GM12801 (cell line): Measurements from ENCODE around the gene EDIL3.

Experiments used
- TF ChIP-seq, protein P1 (sequence below): IDR thresholded peaks from one replicate; pipeline ENCODE4 v1.5.1; 2011; ENCODE audit warnings: control low read depth; ENCODE audit not compliant: insufficient read length; ENCODE audit errors: extremely low read depth

EDIL3 gene

DNA sequence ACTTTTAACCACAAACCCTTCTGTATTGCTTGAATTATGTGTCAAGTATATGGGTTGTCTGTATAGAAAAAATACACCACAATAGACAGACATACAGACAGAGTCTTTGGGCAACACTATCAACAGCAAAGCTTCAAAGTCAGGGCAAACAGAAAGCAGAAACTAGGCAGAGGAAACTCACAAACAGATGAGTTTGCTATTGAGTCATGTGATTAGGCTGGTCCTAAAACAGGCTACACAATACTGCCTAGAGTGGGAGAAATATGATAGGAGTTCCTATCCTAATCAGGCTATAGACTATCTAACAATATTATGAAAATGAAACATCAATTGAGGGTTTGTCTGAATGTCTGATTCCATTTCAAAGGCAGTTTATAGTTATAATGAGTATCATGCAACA, 156.4 kb downstream of the EDIL3 start:
- TF ChIP-seq, protein P1, sequence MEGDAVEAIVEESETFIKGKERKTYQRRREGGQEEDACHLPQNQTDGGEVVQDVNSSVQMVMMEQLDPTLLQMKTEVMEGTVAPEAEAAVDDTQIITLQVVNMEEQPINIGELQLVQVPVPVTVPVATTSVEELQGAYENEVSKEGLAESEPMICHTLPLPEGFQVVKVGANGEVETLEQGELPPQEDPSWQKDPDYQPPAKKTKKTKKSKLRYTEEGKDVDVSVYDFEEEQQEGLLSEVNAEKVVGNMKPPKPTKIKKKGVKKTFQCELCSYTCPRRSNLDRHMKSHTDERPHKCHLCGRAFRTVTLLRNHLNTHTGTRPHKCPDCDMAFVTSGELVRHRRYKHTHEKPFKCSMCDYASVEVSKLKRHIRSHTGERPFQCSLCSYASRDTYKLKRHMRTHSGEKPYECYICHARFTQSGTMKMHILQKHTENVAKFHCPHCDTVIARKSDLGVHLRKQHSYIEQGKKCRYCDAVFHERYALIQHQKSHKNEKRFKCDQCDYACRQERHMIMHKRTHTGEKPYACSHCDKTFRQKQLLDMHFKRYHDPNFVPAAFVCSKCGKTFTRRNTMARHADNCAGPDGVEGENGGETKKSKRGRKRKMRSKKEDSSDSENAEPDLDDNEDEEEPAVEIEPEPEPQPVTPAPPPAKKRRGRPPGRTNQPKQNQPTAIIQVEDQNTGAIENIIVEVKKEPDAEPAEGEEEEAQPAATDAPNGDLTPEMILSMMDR = no peak

DNA sequence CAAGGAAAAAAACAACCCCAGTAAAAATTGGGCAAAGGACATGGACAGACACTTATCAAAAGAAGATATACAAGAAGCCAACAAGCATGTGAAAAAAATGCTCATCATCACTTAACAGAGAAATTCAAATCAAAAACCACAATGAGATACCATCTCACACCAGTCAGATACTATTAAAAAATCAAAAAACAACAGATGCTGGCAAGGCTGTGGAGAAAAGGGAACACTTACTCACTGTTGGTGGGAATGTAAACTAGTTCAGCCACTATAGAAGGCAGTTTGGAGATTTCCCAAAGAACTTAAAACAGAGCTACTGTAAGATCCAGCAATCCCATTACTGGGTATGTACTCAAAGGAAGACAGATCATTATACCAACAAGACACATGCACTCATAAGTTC, 157.4 kb downstream of the EDIL3 start:
- TF ChIP-seq, protein P1 = no peak

DNA sequence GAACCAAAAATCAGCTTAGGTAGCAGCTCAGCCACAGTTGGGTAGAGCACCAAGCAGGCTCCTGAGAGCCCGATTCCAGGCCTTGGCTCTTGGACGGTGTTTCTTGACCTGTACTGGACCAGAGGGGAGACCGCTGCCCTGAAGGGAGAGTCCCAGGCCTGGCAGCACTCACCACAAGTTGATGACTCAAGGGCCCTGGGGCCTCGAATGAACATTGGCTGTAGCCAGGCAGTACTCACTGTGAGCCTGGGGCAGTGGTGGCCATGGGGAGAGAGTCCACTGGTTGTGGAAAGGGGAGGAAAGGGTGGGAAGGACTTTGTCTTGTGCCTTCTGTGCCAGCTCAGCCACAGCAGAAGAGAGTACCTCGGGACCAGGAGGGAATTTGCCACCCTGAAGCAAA, 166.1 kb downstream of the EDIL3 start:
- TF ChIP-seq, protein P1 = no peak

DNA sequence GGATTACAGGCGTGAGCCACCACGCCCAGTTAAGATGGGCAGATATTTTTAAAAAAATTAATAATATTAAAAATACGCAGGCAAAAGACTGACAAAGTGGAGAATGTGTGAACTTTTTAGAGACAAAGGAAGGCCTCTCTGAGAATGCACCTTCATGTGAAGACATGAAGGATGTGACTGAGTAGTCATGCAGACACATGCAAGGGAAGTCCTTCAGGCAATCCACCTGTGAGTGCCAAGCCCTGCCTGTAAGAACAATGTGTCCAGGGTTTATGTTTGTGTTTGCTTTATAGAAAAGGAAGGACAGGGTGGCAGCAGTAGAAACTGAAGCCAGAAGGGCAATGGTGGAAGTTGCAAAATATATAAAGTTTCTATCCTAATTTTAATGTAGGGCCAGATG, 169.2 kb downstream of the EDIL3 start:
- TF ChIP-seq, protein P1 = no peak

DNA sequence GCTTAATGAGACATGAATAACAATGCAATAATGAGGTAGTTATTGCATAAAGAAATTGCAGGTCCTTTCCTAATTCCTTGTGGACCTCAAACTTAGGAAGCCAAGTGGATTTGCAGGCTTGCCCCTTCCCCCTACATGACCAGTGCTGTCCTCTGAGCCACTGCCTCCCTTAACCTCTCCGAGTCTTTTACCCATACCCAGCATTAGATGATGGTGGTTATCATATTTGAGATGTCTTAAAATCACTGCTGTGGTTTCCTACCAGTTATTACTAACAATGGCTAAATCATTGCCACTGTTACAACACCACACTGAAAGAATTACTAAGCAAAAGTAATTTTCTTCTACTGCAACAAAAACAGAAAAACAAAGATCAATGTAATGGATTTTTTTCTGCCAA, 170.8 kb downstream of the EDIL3 start:
- TF ChIP-seq, protein P1 = no peak

DNA sequence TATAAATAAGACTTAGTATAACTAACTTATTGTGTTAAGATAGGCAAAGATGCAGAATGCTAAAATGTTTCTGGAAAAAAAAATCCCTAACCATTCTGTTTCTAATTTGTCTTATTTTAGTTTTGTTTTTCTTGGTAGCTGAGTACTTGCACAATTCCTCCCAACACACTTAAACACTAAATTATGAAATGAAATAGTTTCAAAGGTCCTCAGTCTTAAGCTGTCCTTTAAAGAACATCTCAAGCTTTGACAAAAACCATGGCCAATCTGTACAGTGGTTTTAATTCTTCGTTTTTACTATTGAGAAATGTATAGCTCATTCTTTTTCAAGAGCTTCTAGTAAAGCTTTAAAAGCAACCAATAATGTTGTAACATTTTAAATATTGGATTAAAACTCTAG, 171.5 kb downstream of the EDIL3 start:
- TF ChIP-seq, protein P1 = no peak

DNA sequence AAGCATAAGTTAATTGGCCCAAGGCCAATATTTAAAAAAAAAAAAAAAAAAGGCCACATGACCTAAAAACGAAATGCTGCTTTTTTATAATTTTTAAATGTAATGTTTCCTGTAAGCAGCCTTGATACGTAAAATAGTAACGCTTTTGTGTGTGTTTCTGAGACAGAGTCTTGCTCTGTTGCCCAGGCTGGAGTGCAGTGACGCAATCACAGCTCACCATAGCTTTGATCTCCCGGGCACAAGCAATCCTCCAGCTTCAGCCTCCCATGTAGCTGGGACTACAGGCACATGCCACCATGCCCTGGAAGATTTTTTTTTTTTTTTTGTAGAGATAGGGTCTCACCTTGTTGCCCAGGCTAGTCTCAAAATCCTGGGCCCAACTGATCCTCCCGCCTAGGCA, 179.9 kb downstream of the EDIL3 start:
- TF ChIP-seq, protein P1 = no peak

DNA sequence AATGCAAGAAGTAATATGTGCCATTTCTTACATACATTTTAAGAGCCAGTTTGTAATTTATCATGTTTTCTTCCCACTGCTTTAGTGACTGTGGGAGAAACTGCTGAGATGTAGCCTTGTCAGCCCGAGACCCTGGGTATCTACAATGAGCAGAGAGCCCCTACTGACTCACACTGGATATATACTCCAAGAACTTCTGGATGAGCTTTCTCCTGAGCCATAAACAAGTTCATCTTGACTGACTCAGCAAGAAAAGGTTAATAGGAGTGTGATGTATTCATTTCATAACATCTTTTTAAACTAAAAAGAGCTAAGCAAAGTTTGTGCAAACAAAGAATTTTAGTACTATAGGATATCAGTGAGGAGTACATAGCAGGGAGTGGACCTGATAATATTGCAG, 182.5 kb downstream of the EDIL3 start:
- TF ChIP-seq, protein P1 = no peak
